GM12878 (cell line): ENCODE measurements around the gene SLC35G1. TPM values are rescaled to one million over a fixed set of nuclear protein-coding genes. Genes with fewer than 3 reads are reported as not detected.

Experiments
- ATAC-seq: fragments of 200-7000 bp; cut with Tn5 transposase; 3 replicates; pipeline ENCODE4 v1.9.1; 2020; ENCODE audit warnings: mild to moderate bottlenecking, moderate library complexity
- BruUV-seq: library from RNA; stranded (reverse); fragments of 400-500 nt; replicated peaks from 2 replicates; lab custom pipeline; 2021; lab: Mats Ljungman, UMichigan
- CTCF ChIA-PET: fragments of 300-600 bp; sonication (Branson Sonifier 250); formaldehyde crosslinking; extraction: SDS; loops from one replicate; lab custom pipeline; 2021; ENCODE audit warnings: inconsistent platforms; lab: Yijun Ruan, JAX
- POLR2A ChIA-PET: fragments of 350-600 bp; formaldehyde crosslinking; extraction: SDS; loops from one replicate; lab custom pipeline; 2021; ENCODE audit warnings: inconsistent platforms; lab: Charles Lee
- RAD21 ChIA-PET: fragments of 300-600 bp; sonication (Branson Sonifier 250); formaldehyde crosslinking; loops from one replicate; lab custom pipeline; 2023; ENCODE audit warnings: antibody characterized with exemption; ENCODE audit not compliant: unreplicated experiment; lab: Charles Lee
- SMC1A ChIA-PET: fragments of 300-600 bp; sonication (Branson Sonifier 250); formaldehyde crosslinking; loops from one replicate; lab custom pipeline; 2023; ENCODE audit not compliant: unreplicated experiment, uncharacterized antibody; lab: Charles Lee
- DNase-seq: peaks from one replicate; pipeline ENCODE4 v3.0.0-alpha.2; 2011; ENCODE audit warnings: low read depth, low spot score
- FAIRE-seq: peaks from 3 replicates; lab custom pipeline; 2011; peaks lifted over from hg19 to GRCh38; lab: Jason Lieb, UNC
- H2AFZ ChIP-seq: 2 replicates; pipeline ENCODE4 v1.6.0; 2011; ENCODE audit warnings: low read depth, low read length, control low read depth; ENCODE audit not compliant: control insufficient read depth
- H3K27ac ChIP-seq: 2 replicates; pipeline ENCODE4 v1.5.1; 2011; ENCODE audit warnings: control low read depth; ENCODE audit not compliant: control insufficient read depth, insufficient read depth
- H3K27me3 ChIP-seq, 2 experiments: replicated peaks in 1 of 2; 2 replicates each; pipeline versions ENCODE4 v1.6.0 to v1.6.1; 2011; ENCODE audit warnings: low read length in 1 of 2; ENCODE audit not compliant: control insufficient read depth in 2 of 2, insufficient read depth in 2 of 2
- H3K36me3 ChIP-seq, 2 experiments: 2 replicates each; pipeline ENCODE4 v1.5.1; 2011; ENCODE audit warnings: low read length in 1 of 2; ENCODE audit not compliant: control insufficient read depth in 2 of 2, insufficient read depth in 2 of 2
- H3K4me1 ChIP-seq: 2 replicates; pipeline ENCODE4 v1.6.1; 2011; ENCODE audit warnings: mild to moderate bottlenecking, low read length, moderate library complexity, mixed read lengths; ENCODE audit not compliant: control insufficient read depth, insufficient read depth
- H3K4me2 ChIP-seq: 2 replicates; pipeline ENCODE4 v1.6.0; 2011; ENCODE audit warnings: control low read depth; ENCODE audit not compliant: control insufficient read depth, insufficient read depth
- H3K4me3 ChIP-seq: fragments of 200-600 bp; sonication (generic); 2 replicates; pipeline ENCODE4 v1.5.1; 2016
- H3K79me2 ChIP-seq: 2 replicates; pipeline ENCODE4 v1.6.0; 2011; ENCODE audit warnings: low read length; ENCODE audit not compliant: control insufficient read depth, insufficient read depth
- H3K9ac ChIP-seq: 2 replicates; pipeline ENCODE4 v1.8.0; 2011; ENCODE audit warnings: low read length, control low read depth, mixed read lengths; ENCODE audit not compliant: control insufficient read depth, insufficient read depth
- H3K9me3 ChIP-seq: replicated peaks from 3 replicates; pipeline ENCODE4 v1.5.1; 2011; ENCODE audit warnings: mild to moderate bottlenecking, low read length; ENCODE audit not compliant: control insufficient read depth, insufficient read depth
- H4K20me1 ChIP-seq: 2 replicates; pipeline ENCODE4 v1.6.0; 2011; ENCODE audit not compliant: control insufficient read depth, insufficient read depth
- ASH2L ChIP-seq: fragments of 300-600, 200-600 bp; sonication (generic); IDR thresholded peaks from 2 replicates; pipeline ENCODE4 v1.6.1; 2017; ENCODE audit warnings: low read depth, mild to moderate bottlenecking, borderline replicate concordance
- BACH1 ChIP-seq: fragments of 450-650 bp; IDR thresholded peaks from 2 replicates; pipeline ENCODE4 v1.6.1; 2017; ENCODE audit warnings: mild to moderate bottlenecking, borderline replicate concordance
- BHLHE40 ChIP-seq, 2 experiments: fragments of 450-650 bp in 1 of 2; IDR thresholded peaks; 2 replicates each; pipeline ENCODE4 v1.6.1; 2011 to 2017; ENCODE audit warnings: low read depth in 2 of 2, borderline replicate concordance in 1 of 2, improper control_type of control experiment in 1 of 2, low read length in 1 of 2, mild to moderate bottlenecking in 1 of 2
- CHD2 ChIP-seq: IDR thresholded peaks from 2 replicates; pipeline ENCODE4 v1.6.1; 2011; ENCODE audit warnings: low read depth, low read length, improper control_type of control experiment, borderline replicate concordance
- DPF2 ChIP-seq: fragments of 450-650 bp; IDR thresholded peaks from 2 replicates; pipeline ENCODE4 v1.6.1; 2017; ENCODE audit warnings: mild to moderate bottlenecking
- E2F8 ChIP-seq: fragments of 450-650 bp; IDR thresholded peaks from 2 replicates; pipeline ENCODE4 v1.6.1; 2018; ENCODE audit warnings: mild to moderate bottlenecking, low read depth, moderate library complexity; ENCODE audit not compliant: partially characterized antibody
- EZH2 ChIP-seq: IDR thresholded peaks from 2 replicates; pipeline ENCODE4 v1.6.1; 2012; ENCODE audit warnings: low read depth, mild to moderate bottlenecking, control low read depth, inconsistent platforms, low read length, borderline replicate concordance; ENCODE audit not compliant: control insufficient read depth
- FOXK2 ChIP-seq: fragments of 450-650 bp; IDR thresholded peaks from 2 replicates; pipeline ENCODE4 v1.6.1; 2017; ENCODE audit warnings: mild to moderate bottlenecking, moderate library complexity
- KAT2A ChIP-seq: conservative IDR thresholded peaks from 2 replicates; pipeline ENCODE4 v1.6.1; 2011; ENCODE audit warnings: low read depth, low read length; ENCODE audit not compliant: control insufficient read depth
- MYB ChIP-seq: fragments of 150-350 bp; IDR thresholded peaks from 2 replicates; pipeline ENCODE4 v1.6.1; 2014; ENCODE audit warnings: mild to moderate bottlenecking, low read depth, low read length, borderline replicate concordance
- NFXL1 ChIP-seq: fragments of 450-650 bp; IDR thresholded peaks from 2 replicates; pipeline ENCODE4 v1.6.1; 2017; ENCODE audit warnings: antibody characterized with exemption, mild to moderate bottlenecking, borderline replicate concordance
- NFYB ChIP-seq: IDR thresholded peaks from 2 replicates; pipeline ENCODE4 v1.6.1; 2011; ENCODE audit warnings: low read depth, mild to moderate bottlenecking, low read length, improper control_type of control experiment, moderate library complexity; ENCODE audit not compliant: insufficient read depth
- POLR2A ChIP-seq: IDR thresholded peaks from 2 replicates; pipeline ENCODE4 v1.6.1; 2011; ENCODE audit warnings: low read depth, mild to moderate bottlenecking, low read length
- POU2F2 ChIP-seq: IDR thresholded peaks from 3 replicates; pipeline ENCODE4 v1.6.1; 2011; ENCODE audit warnings: low read depth, mild to moderate bottlenecking, low read length, borderline replicate concordance
- PRDM15 ChIP-seq: fragments of 450-650 bp; formaldehyde crosslinking; IDR thresholded peaks from 2 replicates; pipeline ENCODE4 v1.4.0; 2020; ENCODE audit warnings: mild to moderate bottlenecking, moderate library complexity
- RBBP5 ChIP-seq: fragments of 200-600 bp; sonication (generic); conservative IDR thresholded peaks from 2 replicates; pipeline ENCODE4 v1.6.1; 2016
- SIN3A ChIP-seq: IDR thresholded peaks from 2 replicates; pipeline ENCODE4 v1.6.1; 2012; ENCODE audit warnings: low read depth, low read length, improper control_type of control experiment
- SMAD5 ChIP-seq: IDR thresholded peaks from 2 replicates; pipeline ENCODE4 v1.6.1; 2016; ENCODE audit warnings: antibody characterized with exemption, low read depth
- TAF1 ChIP-seq: IDR thresholded peaks from 2 replicates; pipeline ENCODE4 v1.6.1; 2011; ENCODE audit warnings: mild to moderate bottlenecking, low read depth, low read length, borderline replicate concordance
- ZSCAN29 ChIP-seq: fragments of 450-650 bp; IDR thresholded peaks from 2 replicates; pipeline ENCODE4 v1.6.1; 2017; ENCODE audit warnings: mild to moderate bottlenecking, moderate library complexity
- WGBS: methylation state at CpG from one replicate; pipeline ENCODE4 v1.1.6; 2016; ENCODE audit warnings: low lambda C conversion rate; ENCODE audit not compliant: insufficient replicate concordance, insufficient coverage; ENCODE audit errors: missing lambda C conversion rate; 5-methylcytosine and 5-hydroxymethylcytosine counted together
- in situ Hi-C: fragments of 300-500 bp; cut with MboI; formaldehyde crosslinking; loops from 9 replicates; pipeline ENCODE4 v1.14.3; 2018; ENCODE audit warnings: mixed read lengths
- intact Hi-C: fragments of 100-400 bp; cut with micrococcal nuclease; formaldehyde crosslinking; loops from one replicate; pipeline ENCODE4 v1.14.2; 2022; ENCODE audit not compliant: unreplicated experiment
- polyA plus RNA-seq, 11 experiments: library from polyadenylated mRNA; depleted of rRNA in 4 of 11; unstranded in 6 of 11; stranded (reverse) in 5 of 11; fragments of >200 nt; fragmentation: Nextera tagmentation in 4 of 11; fragmentation: Illumina TruSeq in 1 of 11; extraction: Ambion mirVana in 4 of 11; extraction: Trizol in 1 of 11; gene quantifications; 1 replicate in 1 of 11; 2 replicates in 10 of 11; pipeline versions ENCODE4 v1.2.1 to v1.2.3, GENCODE V29; 2011 to 2016; ENCODE audit warnings: inconsistent platforms in 2 of 11, missing spikeins in 2 of 11, low read depth in 1 of 11
- total RNA-seq, 4 experiments: library from RNA; depleted of rRNA in 3 of 4; stranded (reverse); fragments of >200 nt in 3 of 4; fragmentation: Illumina TruSeq in 1 of 4; extraction: Trizol in 1 of 4; gene quantifications; 2 replicates each; pipeline versions ENCODE4 v1.2.1 to v1.2.3, GENCODE V29; 2013 to 2021

Gene SLC35G1
- total and polyA plus RNA-seq, 10 of the 15 experiments (the other 5 are each of a cell fraction or from before 2014, with no cell fraction given), result 1.7 to 8.8 (median 6.7) TPM

GRCh38 chr10:93849593-93849992 lies 44.2 kb upstream of the SLC35G1 start:
- Histone ChIP-seq H3K4me2 (no peak overlapping the region), H3K36me3 (no peaks in the 10 kb centered on the region), H3K27me3 (no peaks in the 10 kb centered on the region; a peak in 1 of 4 replicates), H3K4me1 (peaks cover 2% of the 10 kb centered on the region), H3K4me3 (no peak overlapping the region), H4K20me1 (no peaks in the 10 kb centered on the region), H3K27ac (no peak overlapping the region), H2AFZ (no peak overlapping the region), H3K9me3 (no peaks in the 10 kb centered on the region), H3K79me2 (no peaks in the 10 kb centered on the region), H3K9ac (no peak overlapping the region)
- ATAC-seq, result no peak
- SMC1A ChIA-PET, result no interaction called here
- no peak for DNase-seq
- intact Hi-C loops, result no loop called here
- no peak for TF ChIP-seq RBBP5
- TF ChIP-seq BHLHE40 (IDR thresholded peaks at IDR 0.05; ENCODE audit: borderline replicate concordance in 1 of 2, low read depth in 2 of 2, low read length in 1 of 2), result no peak
- no peak for TF ChIP-seq ASH2L
- TF ChIP-seq DPF2, result no peak
- no peak for TF ChIP-seq FOXK2
- no peak for TF ChIP-seq CHD2
- TF ChIP-seq E2F8, result no peak
- TF ChIP-seq POLR2A, result no peak
- TF ChIP-seq PRDM15 (CRISPR knock-in tag), result no peak
- no peak for TF ChIP-seq NFXL1
- no peak for TF ChIP-seq NFYB
- TF ChIP-seq MYB, result no peak
- TF ChIP-seq EZH2, result no peak
- TF ChIP-seq ZSCAN29, result no peak
- no peak for TF ChIP-seq BACH1
- no peak for TF ChIP-seq POU2F2
- TF ChIP-seq TAF1, result no peak
- no peak for TF ChIP-seq KAT2A
- TF ChIP-seq SMAD5, result no peak
- no peak for TF ChIP-seq SIN3A
- CTCF ChIA-PET, result interaction anchor here (1.1 kb wide), 1 partner anchor 9 kb away, joined by 3 read pairs; no protein-coding TSS in a partner anchor
- in situ Hi-C loops, result no loop called here
- no TSS peak for BruUV-seq
- RAD21 ChIA-PET, result no interaction called here
- WGBS, result 80% methylated on average over 4 of the region's 4 CpGs
- no peak for FAIRE-seq
- POLR2A ChIA-PET, result no interaction called here
